Measurements from ENCODE around the gene EML1.

DNA sequence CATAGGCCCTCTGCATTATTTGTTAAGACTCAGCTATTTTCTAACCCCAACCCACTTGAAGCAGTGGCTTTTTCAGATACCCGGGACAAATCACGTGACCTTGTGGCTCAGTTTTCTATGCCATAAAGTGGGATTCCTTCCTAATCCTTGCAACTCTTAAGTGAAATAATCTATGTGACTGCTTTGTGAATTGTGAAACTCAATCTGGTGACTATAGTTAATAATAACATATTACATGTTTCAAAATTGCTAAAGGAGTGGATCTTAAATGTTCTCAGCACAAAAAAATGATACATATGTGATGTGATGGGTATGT is 17.3 kb downstream of the EML1 start:
- TF ChIP-seq, protein P1, sequence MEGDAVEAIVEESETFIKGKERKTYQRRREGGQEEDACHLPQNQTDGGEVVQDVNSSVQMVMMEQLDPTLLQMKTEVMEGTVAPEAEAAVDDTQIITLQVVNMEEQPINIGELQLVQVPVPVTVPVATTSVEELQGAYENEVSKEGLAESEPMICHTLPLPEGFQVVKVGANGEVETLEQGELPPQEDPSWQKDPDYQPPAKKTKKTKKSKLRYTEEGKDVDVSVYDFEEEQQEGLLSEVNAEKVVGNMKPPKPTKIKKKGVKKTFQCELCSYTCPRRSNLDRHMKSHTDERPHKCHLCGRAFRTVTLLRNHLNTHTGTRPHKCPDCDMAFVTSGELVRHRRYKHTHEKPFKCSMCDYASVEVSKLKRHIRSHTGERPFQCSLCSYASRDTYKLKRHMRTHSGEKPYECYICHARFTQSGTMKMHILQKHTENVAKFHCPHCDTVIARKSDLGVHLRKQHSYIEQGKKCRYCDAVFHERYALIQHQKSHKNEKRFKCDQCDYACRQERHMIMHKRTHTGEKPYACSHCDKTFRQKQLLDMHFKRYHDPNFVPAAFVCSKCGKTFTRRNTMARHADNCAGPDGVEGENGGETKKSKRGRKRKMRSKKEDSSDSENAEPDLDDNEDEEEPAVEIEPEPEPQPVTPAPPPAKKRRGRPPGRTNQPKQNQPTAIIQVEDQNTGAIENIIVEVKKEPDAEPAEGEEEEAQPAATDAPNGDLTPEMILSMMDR (conservative IDR thresholded peaks at IDR 0.05) = no peak
- TF ChIP-seq ZFX (IDR thresholded peaks at IDR 0.05) = no peak

Measured in C4-2B (cell line).